ENCODE measurements around the gene PPP2R2D. TPM values are rescaled to one million over a fixed set of nuclear protein-coding genes. Genes with fewer than 3 reads are reported as not detected.

PPP2R2D gene
- total RNA-seq, 1 experiment from 2014 or later = 35.1 TPM

GRCh38 chr10:131912620-131913019, 11.8 kb downstream of the PPP2R2D start:
- H3K27ac ChIP-seq (ENCODE audit: insufficient read length, low read depth, low read length) = no peak overlapping the region
- no peak overlapping the region for H3K27ac Mint-ChIP-seq

More at GRCh38 chr10:131912620-131913019, 11.8 kb downstream of the PPP2R2D start:
- Histone ChIP-seq H2BK15ac (ENCODE audit: low read depth, low read length) (no peak overlapping the region), H2AFZ (ENCODE audit: low read length) (no peak overlapping the region), H2BK120ac (ENCODE audit: low read depth, low read length, poor library complexity, severe bottlenecking) (no peak overlapping the region), H4K20me1 (ENCODE audit: control insufficient read depth, insufficient read depth, insufficient read length) (peaks cover 2% of the 10 kb centered on the region), H3K9ac (ENCODE audit: extremely low read depth, insufficient read length, low read length) (no peak overlapping the region), H3K56ac (ENCODE audit: insufficient read length, low read depth, low read length) (no peak overlapping the region), H4K91ac (ENCODE audit: insufficient read length, low read depth, low read length) (no peak overlapping the region), H3T11ph (ENCODE audit: low read length) (no peak overlapping the region), H3K18ac (ENCODE audit: insufficient read length, low read depth, low read length) (no peak overlapping the region), H3K4ac (ENCODE audit: low read depth, low read length) (no peak overlapping the region), H3K23me2 (ENCODE audit: insufficient read length, low read depth, low read length, poor library complexity, severe bottlenecking) (no peaks in the 10 kb centered on the region), H3K4me2 (ENCODE audit: insufficient read depth, insufficient read length, low read length) (no peak overlapping the region), H3K9me3 (ENCODE audit: control insufficient read depth, low read depth, low read length) (no peaks in the 10 kb centered on the region), H2BK5ac (ENCODE audit: insufficient read length, low read length) (no peak overlapping the region), H2BK20ac (ENCODE audit: low read depth, low read length, poor library complexity, severe bottlenecking) (no peak overlapping the region), H3K27me3 (ENCODE audit: insufficient read depth, low read length) (no peaks in the 10 kb centered on the region), H2AK5ac (ENCODE audit: insufficient read length, low read length) (no peak overlapping the region), H3K23ac (ENCODE audit: insufficient read length, low read depth, low read length) (no peak overlapping the region), H3K14ac (ENCODE audit: insufficient read depth, low read length) (no peak overlapping the region), H3K4me1 (ENCODE audit: insufficient read depth, low read length) (peaks cover 2% of the 10 kb centered on the region; the same call in 1 of the 2 replicates), H3K79me1 (ENCODE audit: insufficient read depth, low read depth, low read length, poor library complexity, severe bottlenecking) (peaks cover 17% of the 10 kb centered on the region), H2BK12ac (ENCODE audit: insufficient read length, low read depth, low read length) (no peak overlapping the region), H3K79me2 (ENCODE audit: insufficient read depth, low read length) (peaks cover 41% of the 10 kb centered on the region; the same call in 1 of the 2 replicates), H4K5ac (ENCODE audit: insufficient read length, low read depth, low read length) (no peak overlapping the region), H4K8ac (replicated peaks; ENCODE audit: insufficient read length, low read depth, low read length) (no peak overlapping the region)
- no CpG with 5 or more reads among the region's 3 CpGs for WGBS (ENCODE audit: extremely low coverage, insufficient read length, low lambda C conversion rate)
- no peak for TF ChIP-seq CTCF (conservative IDR thresholded peaks at IDR 0.05)
- H3K27me3 Mint-ChIP-seq (ENCODE audit: low read depth) = no peaks in the 10 kb centered on the region
- peaks cover 14 to 43% (median 19%) of the 10 kb centered on the region in 3 experiments; a peak in 6 of 7 replicates for H3K36me3 Mint-ChIP-seq (ENCODE audit: insufficient read depth in 1 of 3, low read depth in 3 of 3)
- H3K4me3 Mint-ChIP-seq = no peak overlapping the region
- H3K9me3 Mint-ChIP-seq = no peaks in the 10 kb centered on the region; a peak in 1 of 5 replicates
- H3K4me1 Mint-ChIP-seq = peaks cover 15% of the 10 kb centered on the region in 2 experiments
- no peak for DNase-seq
